Ureter (tissue), 1 donor: ENCODE data around the gene CHRM2. TPM values are rescaled to one million over a fixed set of nuclear protein-coding genes. Genes with fewer than 3 reads are reported as not detected.

ENCODE experiments used
- DNase-seq: peaks from one replicate; pipeline ENCODE4 v3.0.0-alpha.2; 2020; ENCODE audit warnings: low spot score
- total RNA-seq: library from RNA; stranded (reverse); gene quantifications from one replicate; pipeline ENCODE4 v1.2.4, GENCODE V29; 2023
- donor health status: DM: yes; HTN: yes; CAD: no.

The CHRM2 gene
- total RNA-seq, 1 donor from 2014 or later = 0.81 TPM

GRCh38 chr7:136957391-136957790 lies 88.9 kb downstream of the CHRM2 start:
- DNase-seq = no peak

- no peak for DNase-seq
These were observed 89.6 kb downstream of the CHRM2 start for GRCh38 chr7:136958016-136958415.

GRCh38 chr7:136964347-136964746 lies 95.9 kb downstream of the CHRM2 start:
- no peak for DNase-seq

- no peak for DNase-seq
These were observed 98.4 kb downstream of the CHRM2 start for GRCh38 chr7:136966825-136967224.

- no peak for DNase-seq
These were observed 101.3 kb downstream of the CHRM2 start for GRCh38 chr7:136969761-136970160.

GRCh38 chr7:136971776-136972175 lies 103.3 kb downstream of the CHRM2 start:
- DNase-seq = no peak

- no peak for DNase-seq
These were observed 108.2 kb downstream of the CHRM2 start for GRCh38 chr7:136976504-136977251.

- DNase-seq = no peak
These were observed 124.9 kb downstream of the CHRM2 start for GRCh38 chr7:136993377-136993776.

- DNase-seq = no peak
These were observed 129.3 kb downstream of the CHRM2 start for GRCh38 chr7:136997735-136998134.

GRCh38 chr7:136998495-136998894 lies 130.0 kb downstream of the CHRM2 start:
- DNase-seq = no peak

GRCh38 chr7:137000621-137001020 lies 132.2 kb downstream of the CHRM2 start:
- no peak for DNase-seq

GRCh38 chr7:137001041-137001440 lies 132.6 kb downstream of the CHRM2 start:
- DNase-seq = no peak

GRCh38 chr7:137001478-137001877 lies 133.0 kb downstream of the CHRM2 start:
- no peak for DNase-seq

GRCh38 chr7:137003086-137003485 lies 134.6 kb downstream of the CHRM2 start:
- no peak for DNase-seq

GRCh38 chr7:137003566-137003965 lies 135.1 kb downstream of the CHRM2 start:
- DNase-seq = no peak

GRCh38 chr7:137005873-137006272 lies 137.4 kb downstream of the CHRM2 start:
- DNase-seq = no peak

GRCh38 chr7:137006293-137006692 lies 137.8 kb downstream of the CHRM2 start:
- no peak for DNase-seq

- no peak for DNase-seq
These were observed 138.7 kb downstream of the CHRM2 start for GRCh38 chr7:137007001-137007694.

- DNase-seq = no peak
These were observed 141.0 kb downstream of the CHRM2 start for GRCh38 chr7:137009404-137009803.

- DNase-seq = no peak
These were observed 146.6 kb downstream of the CHRM2 start for GRCh38 chr7:137015015-137015414.

- DNase-seq = no peak
These were observed 148.8 kb downstream of the CHRM2 start for GRCh38 chr7:137017221-137017620.

GRCh38 chr7:137018468-137018867 lies 150.0 kb downstream of the CHRM2 start:
- DNase-seq = no peak

GRCh38 chr7:137020351-137020750 lies 151.9 kb downstream of the CHRM2 start:
- DNase-seq = no peak
